Gastrocnemius medialis (tissue), 4 donors: ENCODE data around the gene GNG3.

Source experiments
- POLR2A ChIP-seq, 2 donors: fragments of 450-650 bp; IDR thresholded peaks; one replicate each; pipeline ENCODE4 v1.6.1; 2017; ENCODE audit warnings: antibody characterized with exemption in 2 of 2, mild to moderate bottlenecking in 2 of 2, moderate library complexity in 2 of 2
- TF ChIP-seq, protein P1 (sequence below), 5 experiments: fragments of 450-650 bp in 3 of 5; fragments of 200-600 bp in 2 of 5; sonication (generic) in 2 of 5; IDR thresholded peaks in 4 of 5; conservative IDR thresholded peaks in 1 of 5; 1 replicate in 4 of 5; 2 replicates in 1 of 5; pipeline ENCODE4 v1.5.1; 2016 to 2019; ENCODE audit warnings: antibody characterized with exemption in 5 of 5, mild to moderate bottlenecking in 3 of 5, moderate library complexity in 3 of 5

DNA sequence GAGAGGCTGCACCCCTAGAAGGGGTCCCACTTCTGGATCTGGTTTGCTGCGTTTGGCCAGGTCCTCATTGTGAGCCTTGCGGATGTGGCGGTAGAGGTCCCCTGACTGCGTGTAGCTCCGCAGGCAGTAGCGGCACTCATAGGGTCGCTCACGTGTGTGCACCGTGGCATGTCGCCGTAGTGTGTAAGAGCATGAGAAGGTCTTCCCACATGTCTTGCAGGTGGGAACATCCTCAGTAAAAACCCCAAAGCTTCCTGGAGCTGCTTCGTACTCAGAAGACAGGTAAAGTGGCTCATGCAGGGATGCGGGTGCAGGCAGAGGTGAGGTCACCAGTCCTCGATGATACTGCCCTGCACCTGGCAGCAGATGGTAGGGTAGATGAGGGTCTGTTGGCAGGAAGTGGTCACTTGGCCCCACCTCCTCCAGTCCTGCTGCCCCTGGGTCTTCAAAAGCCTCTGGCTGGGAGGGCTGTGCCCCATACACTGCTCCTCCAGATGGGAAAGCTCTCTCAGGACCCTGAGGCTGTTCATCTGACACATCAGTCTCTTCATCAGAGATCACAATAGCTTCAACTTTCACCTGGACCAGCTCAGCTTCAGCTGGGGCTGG lies 44.8 kb downstream of the GNG3 start:
- TF ChIP-seq, protein P1, sequence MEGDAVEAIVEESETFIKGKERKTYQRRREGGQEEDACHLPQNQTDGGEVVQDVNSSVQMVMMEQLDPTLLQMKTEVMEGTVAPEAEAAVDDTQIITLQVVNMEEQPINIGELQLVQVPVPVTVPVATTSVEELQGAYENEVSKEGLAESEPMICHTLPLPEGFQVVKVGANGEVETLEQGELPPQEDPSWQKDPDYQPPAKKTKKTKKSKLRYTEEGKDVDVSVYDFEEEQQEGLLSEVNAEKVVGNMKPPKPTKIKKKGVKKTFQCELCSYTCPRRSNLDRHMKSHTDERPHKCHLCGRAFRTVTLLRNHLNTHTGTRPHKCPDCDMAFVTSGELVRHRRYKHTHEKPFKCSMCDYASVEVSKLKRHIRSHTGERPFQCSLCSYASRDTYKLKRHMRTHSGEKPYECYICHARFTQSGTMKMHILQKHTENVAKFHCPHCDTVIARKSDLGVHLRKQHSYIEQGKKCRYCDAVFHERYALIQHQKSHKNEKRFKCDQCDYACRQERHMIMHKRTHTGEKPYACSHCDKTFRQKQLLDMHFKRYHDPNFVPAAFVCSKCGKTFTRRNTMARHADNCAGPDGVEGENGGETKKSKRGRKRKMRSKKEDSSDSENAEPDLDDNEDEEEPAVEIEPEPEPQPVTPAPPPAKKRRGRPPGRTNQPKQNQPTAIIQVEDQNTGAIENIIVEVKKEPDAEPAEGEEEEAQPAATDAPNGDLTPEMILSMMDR (IDR thresholded peaks at IDR 0.05 in 4 of 5, conservative IDR thresholded peaks at IDR 0.05 in 1 of 5), result no peak
- no peak for TF ChIP-seq POLR2A (IDR thresholded peaks at IDR 0.05)
